ENCODE data around the gene ARHGDIG. TPM values are rescaled to one million over a fixed set of nuclear protein-coding genes. Genes with fewer than 3 reads are reported as not detected.

ARHGDIG gene
- total RNA-seq, 2 experiments from 2014 or later: not detected

- CTCF ChIA-PET: interaction anchor here (0.8 kb wide), 1 partner anchor 25 kb away, joined by 3 read pairs; no protein-coding TSS in a partner anchor
- POLR2A ChIA-PET: no interaction called here
These were observed 10.5 kb downstream of the ARHGDIG start for GRCh38 chr16:290681-291405.

- CTCF ChIA-PET: interaction anchor here (0.8 kb wide), 1 partner anchor 24 kb away, joined by 3 read pairs; no protein-coding TSS in a partner anchor
- POLR2A ChIA-PET: no interaction called here
These were observed 11.1 kb downstream of the ARHGDIG start for GRCh38 chr16:291539-291938.

GRCh38 chr16:293043-293775, 12.8 kb downstream of the ARHGDIG start:
- POLR2A ChIA-PET: no interaction called here
- CTCF ChIA-PET: no interaction called here

- ChIA-PET CTCF (no interaction called here), POLR2A (no interaction called here)
These were observed 15.9 kb downstream of the ARHGDIG start for GRCh38 chr16:296276-296675.

- CTCF ChIA-PET: no interaction called here
- POLR2A ChIA-PET: no interaction called here
These were observed 16.6 kb downstream of the ARHGDIG start for GRCh38 chr16:296806-297510.

GRCh38 chr16:297832-298231, 17.4 kb downstream of the ARHGDIG start:
- ChIA-PET POLR2A (no interaction called here), CTCF (no interaction called here)

- ChIA-PET POLR2A (no interaction called here), CTCF (no interaction called here)
These were observed 20.8 kb downstream of the ARHGDIG start for GRCh38 chr16:301235-301634.

- ChIA-PET POLR2A (no interaction called here), CTCF (no interaction called here)
These were observed 21.6 kb downstream of the ARHGDIG start for GRCh38 chr16:301950-302349.

- ChIA-PET CTCF (no interaction called here), POLR2A (no interaction called here)
These were observed 23.5 kb downstream of the ARHGDIG start for GRCh38 chr16:303760-304505.

GRCh38 chr16:305916-306626, 25.7 kb downstream of the ARHGDIG start:
- CTCF ChIA-PET: no interaction called here
- POLR2A ChIA-PET: no interaction called here

- POLR2A ChIA-PET: interaction anchor here (0.6 kb wide), 1 partner anchor 30 kb away, joined by 3 read pairs; no protein-coding TSS in a partner anchor
- CTCF ChIA-PET: no interaction called here
These were observed 26.6 kb downstream of the ARHGDIG start for GRCh38 chr16:306911-307370.

- POLR2A ChIA-PET: interaction anchor here (0.6 kb wide), 1 partner anchor 29 kb away, joined by 3 read pairs; no protein-coding TSS in a partner anchor
- CTCF ChIA-PET: no interaction called here
These were observed 27.4 kb downstream of the ARHGDIG start for GRCh38 chr16:307691-308312.

- ChIA-PET POLR2A (no interaction called here), CTCF (interaction anchor here (0.8 to 1.0 kb wide), 2 partner anchors 9 to 81 kb away, joined by 3 read pairs; no protein-coding TSS in a partner anchor)
These were observed 29.1 kb downstream of the ARHGDIG start for GRCh38 chr16:309476-309875.

- POLR2A ChIA-PET: no interaction called here
- CTCF ChIA-PET: no interaction called here
These were observed 31.3 kb downstream of the ARHGDIG start for GRCh38 chr16:311725-312124.

GRCh38 chr16:314351-314750, 34.0 kb downstream of the ARHGDIG start:
- CTCF ChIA-PET: no interaction called here
- POLR2A ChIA-PET: no interaction called here

- ChIA-PET POLR2A (interaction anchor here (0.6 kb wide), 1 partner anchor 37 kb away, joined by 3 read pairs; no protein-coding TSS in a partner anchor), CTCF (interaction anchor here (1.0 kb wide), 1 partner anchor 23 kb away, joined by 3 read pairs; no protein-coding TSS in a partner anchor)
These were observed 34.5 kb downstream of the ARHGDIG start for GRCh38 chr16:314795-315299.

GRCh38 chr16:316741-317464, 36.5 kb downstream of the ARHGDIG start:
- ChIA-PET POLR2A (no interaction called here), CTCF (no interaction called here)

GRCh38 chr16:317583-317982, 37.2 kb downstream of the ARHGDIG start:
- ChIA-PET POLR2A (no interaction called here), CTCF (no interaction called here)
